T-helper 1 cell treated with Interleukin-12 subunit alpha and Interleukin-12 subunit beta and Interleukin-4 antibody, amounts not matched to agents 30 ng/mL and 1 ng/mL, for 36 hours (primary cell): Measurements from ENCODE around the gene DMC1. TPM values are rescaled to one million over a fixed set of nuclear protein-coding genes. Genes with fewer than 3 reads are reported as not detected.

ENCODE experiments used
- intact Hi-C: fragments of 100-400 bp; cut with micrococcal nuclease; formaldehyde crosslinking; loops from one replicate; pipeline ENCODE4 v1.15.1; 2024
- total RNA-seq: library from RNA; stranded (reverse); gene quantifications from 2 replicates; pipeline ENCODE4 v1.2.3, GENCODE V29; 2022

The DMC1 gene
- total RNA-seq, 1 donor from 2014 or later, result 4.6 TPM

GRCh38 chr22:38567531-38568285 lies 2.3 kb downstream of the DMC1 start:
- intact Hi-C loops, result no loop called here

GRCh38 chr22:38566726-38567504 lies 3.1 kb downstream of the DMC1 start:
- intact Hi-C loops, result no loop called here

- intact Hi-C loops, result no loop called here
Observed at GRCh38 chr22:38565441-38565840, 4.5 kb downstream of the DMC1 start.

GRCh38 chr22:38564669-38565068 lies 5.3 kb downstream of the DMC1 start:
- intact Hi-C loops, result no loop called here

- intact Hi-C loops, result no loop called here
Observed at GRCh38 chr22:38554281-38554680, 15.7 kb downstream of the DMC1 start.

GRCh38 chr22:38549101-38549894 lies 20.7 kb downstream of the DMC1 start:
- intact Hi-C loops, result no loop called here

GRCh38 chr22:38540701-38541100 lies 29.3 kb downstream of the DMC1 start:
- intact Hi-C loops, result no loop called here

GRCh38 chr22:38531251-38531938 lies 38.6 kb downstream of the DMC1 start:
- intact Hi-C loops, result loop anchor here (1.0 kb wide), 1 partner anchor 25 kb away; the partner anchor contains the start of gene DDX17

- intact Hi-C loops, result no loop called here
Observed at GRCh38 chr22:38524429-38524828, 45.6 kb downstream of the DMC1 start.

GRCh38 chr22:38523479-38523878 lies 46.5 kb downstream of the DMC1 start:
- intact Hi-C loops, result no loop called here

GRCh38 chr22:38523029-38523428 lies 47.0 kb downstream of the DMC1 start:
- intact Hi-C loops, result no loop called here

- intact Hi-C loops, result no loop called here
Observed at GRCh38 chr22:38519453-38520250, 50.3 kb downstream of the DMC1 start.

- intact Hi-C loops, result no loop called here
Observed at GRCh38 chr22:38518620-38519019, 51.4 kb downstream of the DMC1 start.

- intact Hi-C loops, result no loop called here
Observed at GRCh38 chr22:38513063-38513462, 56.9 kb downstream of the DMC1 start.

- intact Hi-C loops, result no loop called here
Observed at GRCh38 chr22:38510416-38510970, 59.5 kb downstream of the DMC1 start.

GRCh38 chr22:38506118-38506962 lies 63.6 kb downstream of the DMC1 start, which contains the start of gene DDX17:
Gene DDX17, minus strand, starts transcription at chr22:38506311.
- intact Hi-C loops, result loop anchor here (1.0 to 10.0 kb wide), 15 partner anchors 25 to 852 kb away; partner anchors contain the start of genes ANKRD54, CBY1, CSNK1E and DMC1

GRCh38 chr22:38505541-38506117 lies 64.4 kb downstream of the DMC1 start:
- intact Hi-C loops, result loop anchor here (1.0 to 10.0 kb wide), 16 partner anchors 15 to 851 kb away; partner anchors contain the start of genes ANKRD54, CBY1, CSNK1E and DMC1
